VCaP (cell line): Measurements from ENCODE around the gene PCLO.

Source experiments
- H3K27ac ChIP-seq: fragments of 450-650 bp; 2 replicates; pipeline ENCODE4 v1.5.1; 2017
- TF ChIP-seq, protein P1 (sequence below): fragments of 450-650 bp; conservative IDR thresholded peaks from 2 replicates; pipeline ENCODE4 v1.5.1; 2017; ENCODE audit warnings: mild to moderate bottlenecking, moderate library complexity

PCLO gene

DNA sequence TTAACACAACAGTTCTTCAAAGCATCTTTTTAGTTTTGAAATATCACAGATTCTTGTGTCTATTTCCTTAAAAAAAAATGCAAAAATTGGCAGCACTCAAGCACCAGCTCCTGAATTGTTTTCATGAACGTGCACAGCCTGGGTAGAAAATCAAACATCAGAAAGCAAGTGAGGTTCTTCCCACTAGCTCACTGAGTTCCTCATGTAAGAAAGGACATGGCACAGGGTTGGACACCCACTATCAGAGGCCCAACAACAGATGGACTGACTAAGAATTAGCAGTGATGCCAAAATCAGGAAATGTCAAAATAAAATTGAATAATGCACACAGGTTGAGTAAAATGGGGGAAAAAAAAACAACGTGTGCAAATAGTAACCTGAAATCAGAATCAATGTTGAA lies 146.8 kb downstream of the PCLO start:
- no peak overlapping the region for H3K27ac ChIP-seq
- TF ChIP-seq, protein P1, sequence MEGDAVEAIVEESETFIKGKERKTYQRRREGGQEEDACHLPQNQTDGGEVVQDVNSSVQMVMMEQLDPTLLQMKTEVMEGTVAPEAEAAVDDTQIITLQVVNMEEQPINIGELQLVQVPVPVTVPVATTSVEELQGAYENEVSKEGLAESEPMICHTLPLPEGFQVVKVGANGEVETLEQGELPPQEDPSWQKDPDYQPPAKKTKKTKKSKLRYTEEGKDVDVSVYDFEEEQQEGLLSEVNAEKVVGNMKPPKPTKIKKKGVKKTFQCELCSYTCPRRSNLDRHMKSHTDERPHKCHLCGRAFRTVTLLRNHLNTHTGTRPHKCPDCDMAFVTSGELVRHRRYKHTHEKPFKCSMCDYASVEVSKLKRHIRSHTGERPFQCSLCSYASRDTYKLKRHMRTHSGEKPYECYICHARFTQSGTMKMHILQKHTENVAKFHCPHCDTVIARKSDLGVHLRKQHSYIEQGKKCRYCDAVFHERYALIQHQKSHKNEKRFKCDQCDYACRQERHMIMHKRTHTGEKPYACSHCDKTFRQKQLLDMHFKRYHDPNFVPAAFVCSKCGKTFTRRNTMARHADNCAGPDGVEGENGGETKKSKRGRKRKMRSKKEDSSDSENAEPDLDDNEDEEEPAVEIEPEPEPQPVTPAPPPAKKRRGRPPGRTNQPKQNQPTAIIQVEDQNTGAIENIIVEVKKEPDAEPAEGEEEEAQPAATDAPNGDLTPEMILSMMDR: no peak

DNA sequence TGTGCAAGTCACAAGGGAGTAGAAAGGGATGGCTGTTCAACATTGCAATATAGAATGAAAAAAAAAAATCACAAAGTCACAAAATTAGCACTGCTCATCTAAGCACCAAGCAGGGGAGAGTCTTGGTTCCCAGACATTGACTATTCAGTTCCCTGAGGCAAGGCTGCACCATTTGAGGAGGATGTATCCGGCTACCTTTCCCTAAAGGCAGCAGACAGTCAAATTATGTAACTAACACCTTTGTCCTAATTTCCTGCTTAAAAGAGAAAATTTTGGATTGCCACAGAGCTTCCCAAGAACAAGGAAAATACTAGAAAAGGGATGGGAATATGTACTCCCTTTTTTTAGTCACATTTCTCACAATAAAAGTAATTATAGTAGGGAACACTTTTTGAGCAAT lies 148.1 kb downstream of the PCLO start:
- TF ChIP-seq, protein P1: no peak
- no peak overlapping the region for H3K27ac ChIP-seq

DNA sequence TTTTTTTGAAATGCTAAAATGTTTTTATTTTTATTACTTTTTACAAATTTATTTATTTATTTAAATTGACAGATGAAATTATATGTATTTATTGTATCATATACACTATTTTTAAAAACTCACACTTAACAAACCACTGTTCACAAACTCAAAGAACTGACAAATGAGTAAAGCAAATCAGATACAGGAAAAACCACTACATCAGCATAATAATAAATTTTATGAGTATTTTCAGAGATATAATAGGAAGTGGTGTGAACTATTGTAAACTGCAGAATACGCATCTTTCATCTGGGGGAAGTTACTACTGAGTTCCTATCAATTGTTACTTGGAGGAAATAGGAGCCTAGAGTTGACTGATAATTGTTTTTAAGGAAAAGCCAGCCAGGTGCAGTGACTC lies 150.7 kb downstream of the PCLO start:
- TF ChIP-seq, protein P1: no peak
- H3K27ac ChIP-seq: no peak overlapping the region

DNA sequence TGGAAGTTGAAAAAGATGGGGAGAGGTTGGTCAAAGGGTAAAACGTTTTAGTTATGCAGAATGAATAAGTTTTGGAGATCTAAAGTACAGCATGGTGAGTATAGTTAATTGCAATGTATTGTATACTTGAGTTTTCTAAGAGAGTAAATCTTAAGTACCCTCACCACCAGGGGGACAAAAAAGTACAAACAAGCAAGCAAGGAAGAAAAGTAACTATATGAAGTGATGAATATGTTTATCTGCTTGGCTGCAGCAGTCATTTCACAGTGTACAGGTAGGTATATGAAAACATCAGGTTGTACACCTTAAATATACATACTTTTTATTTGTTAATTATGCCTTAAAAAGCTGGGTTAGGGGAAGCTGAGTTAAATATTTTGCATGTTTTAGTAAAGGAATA lies 157.3 kb downstream of the PCLO start:
- TF ChIP-seq, protein P1: peak; percentile 47

DNA sequence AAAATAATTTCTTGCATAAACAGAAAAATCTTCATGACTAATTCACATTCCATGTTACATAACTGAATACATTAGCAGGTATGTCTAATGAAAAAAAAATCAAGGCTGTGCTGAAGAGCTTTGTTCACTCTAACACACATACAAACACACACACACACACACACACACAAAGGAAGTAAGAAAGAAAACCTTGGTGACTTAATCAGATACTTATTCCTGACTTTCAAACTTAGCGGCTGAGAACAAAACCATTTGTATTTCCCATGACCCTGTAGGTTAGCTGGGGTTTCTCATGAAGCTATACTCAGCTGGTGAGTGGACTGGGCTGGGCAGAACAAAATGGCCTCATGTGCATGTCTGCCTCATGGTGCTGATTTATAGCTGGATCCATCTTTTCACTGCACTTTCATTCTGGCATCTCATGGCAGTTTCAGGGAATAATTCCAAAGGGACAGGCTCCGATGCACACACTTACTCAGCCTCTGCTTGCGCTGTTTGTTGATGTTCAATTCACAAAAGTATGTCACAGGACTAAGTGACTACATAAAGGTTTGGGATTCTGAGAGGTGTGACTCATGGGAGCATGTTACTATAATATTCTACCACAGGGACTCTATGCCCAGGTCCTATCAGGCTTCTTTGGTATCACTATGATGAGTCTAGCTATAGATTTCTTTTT lies 161.2 kb downstream of the PCLO start:
- TF ChIP-seq, protein P1: no peak
- H3K27ac ChIP-seq: no peak overlapping the region

More for the DNA sequence above, 157.3 kb downstream of the PCLO start:
- no peak overlapping the region for H3K27ac ChIP-seq

DNA sequence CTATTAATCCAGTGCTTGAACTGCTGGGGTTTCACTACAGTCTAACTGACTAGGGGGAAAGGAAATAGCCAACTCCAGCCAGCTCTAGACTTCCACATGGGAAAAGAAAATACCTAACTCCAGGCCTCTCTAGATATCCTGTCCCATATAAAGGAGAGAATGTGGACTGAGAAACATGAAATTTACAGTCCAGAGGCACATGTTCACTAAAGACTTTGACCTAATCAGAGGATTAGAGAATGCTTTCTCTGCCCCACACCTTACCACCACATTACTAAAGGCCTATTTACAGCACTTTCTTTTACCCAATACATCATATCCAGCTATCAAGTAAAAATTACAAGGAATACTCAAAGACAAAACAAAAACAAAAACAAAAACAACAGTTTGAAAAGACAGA lies 164.2 kb downstream of the PCLO start:
- no peak overlapping the region for H3K27ac ChIP-seq
- TF ChIP-seq, protein P1: no peak

DNA sequence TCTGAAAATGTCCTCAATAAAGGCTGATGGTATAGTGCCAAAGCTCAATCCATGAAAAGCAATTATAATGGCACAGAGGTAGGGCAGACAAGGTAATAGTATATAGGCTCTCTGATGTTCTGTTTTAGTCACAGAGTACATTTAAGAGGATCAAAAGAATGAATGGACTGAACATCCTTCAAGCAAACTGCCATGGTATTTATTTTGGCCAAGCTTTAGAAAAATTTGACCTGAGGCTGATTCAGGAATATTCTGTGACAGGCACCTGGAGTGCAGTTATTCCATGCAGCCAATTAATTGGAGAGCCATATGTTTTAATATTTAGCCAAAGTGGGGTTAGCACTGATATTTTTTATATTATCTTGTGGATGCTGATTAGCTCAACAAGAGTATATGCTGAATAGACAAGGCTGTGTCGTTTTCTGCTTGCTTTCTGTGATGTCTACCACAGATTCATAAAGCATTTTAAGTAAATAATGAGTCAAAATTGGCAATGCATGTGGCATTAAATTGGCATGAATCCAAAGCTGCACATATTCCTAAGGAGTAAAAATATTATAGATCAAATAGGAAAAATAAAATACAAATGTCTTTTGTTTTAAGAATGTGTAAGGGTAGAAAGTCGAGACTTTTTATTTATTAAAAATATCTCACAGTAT lies 177.4 kb downstream of the PCLO start:
- TF ChIP-seq, protein P1: no peak
- H3K27ac ChIP-seq: no peak overlapping the region; the same call in 1 of the 2 replicates
